ENCODE results near the gene TNFAIP3. TPM values are rescaled to one million over a fixed set of nuclear protein-coding genes. Genes with fewer than 3 reads are reported as not detected.
A peak's percentile ranks its signal among the peaks of the same experiment; 100 is the strongest.

TNFAIP3 gene
- total RNA-seq, 2 donors from 2014 or later: 121 to 244 TPM

DNA sequence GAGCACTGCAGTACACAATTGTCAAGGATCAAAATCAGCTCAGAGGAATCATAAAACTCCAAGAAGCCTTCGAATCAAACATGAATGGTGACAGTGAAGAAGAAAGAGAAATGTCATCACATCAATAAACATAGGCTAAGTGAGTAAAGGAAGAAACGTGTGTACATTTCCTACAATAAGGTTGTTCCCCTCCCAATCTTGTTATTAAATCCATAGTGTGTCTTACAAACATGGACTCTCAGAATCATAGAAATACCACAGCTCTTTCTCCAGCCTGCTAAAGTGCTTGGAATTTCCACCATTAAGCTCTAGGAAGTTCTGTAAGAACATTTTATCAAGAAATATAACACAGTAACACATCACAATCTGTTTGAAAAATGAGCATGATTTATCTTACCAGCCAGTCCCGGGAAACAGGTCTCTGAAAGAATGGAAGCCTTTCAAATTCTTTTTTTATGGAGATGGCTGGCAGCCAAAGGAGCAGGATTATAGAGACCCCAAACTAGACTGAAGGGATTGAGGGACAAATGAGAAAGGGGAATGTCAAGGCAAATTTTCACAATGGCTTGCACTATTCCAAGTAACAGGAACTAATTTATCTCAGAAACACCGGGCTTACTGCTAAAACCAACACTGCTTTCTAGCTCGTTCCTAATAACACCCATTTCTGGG, 4.5 kb upstream of the TNFAIP3 start:
- H3K27me3 Mint-ChIP-seq: no peaks in the 10 kb centered on the region
- peaks cover 2% of the 10 kb centered on the region for H3K9me3 Mint-ChIP-seq
- peak overlapping the region in 1 of 2 donors; percentile 82 for H3K27ac Mint-ChIP-seq
- no peak overlapping the region for H3K4me3 Mint-ChIP-seq
- ATAC-seq (no peak), DNase-seq (ENCODE audit: low spot score) (no peak)
- H3K36me3 Mint-ChIP-seq: peaks cover 2% of the 10 kb centered on the region
- H3K4me1 Mint-ChIP-seq (ENCODE audit: low read depth in 2 of 2): peaks cover 22 to 35% of the 10 kb centered on the region in 2 donors

DNA sequence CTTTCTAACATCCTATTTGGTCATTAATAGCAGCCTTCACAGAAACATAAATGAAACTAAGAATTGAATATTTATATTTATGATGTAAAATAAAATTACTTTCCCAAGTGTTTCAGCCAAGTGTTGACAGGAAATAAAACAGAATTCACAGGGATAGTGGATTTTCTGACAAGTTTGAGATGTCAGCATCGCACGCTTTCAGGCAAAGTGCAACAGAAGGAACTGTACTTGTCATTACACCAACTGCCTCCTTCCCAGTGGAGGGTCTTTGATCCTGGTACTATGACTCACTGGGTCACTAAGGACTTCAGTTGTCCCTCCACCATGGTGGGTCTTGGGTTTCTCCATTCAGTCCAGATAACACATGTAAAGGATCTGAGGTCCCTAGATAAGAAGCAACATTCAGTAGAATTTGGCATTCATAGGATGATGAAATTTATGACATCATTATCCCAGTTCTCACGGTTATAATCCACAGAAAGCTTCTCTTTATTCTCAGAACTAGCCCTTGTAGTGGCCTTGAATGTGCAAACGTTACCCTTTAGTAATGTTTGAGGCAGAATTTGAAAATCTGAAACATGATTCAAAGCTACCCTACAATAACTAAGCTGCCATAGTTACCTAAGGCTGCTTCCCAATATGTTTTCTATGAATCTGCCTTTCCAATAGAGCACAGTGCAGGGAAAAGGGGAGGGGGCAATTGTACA, 3.8 kb upstream of the TNFAIP3 start:
- Mint-ChIP-seq H3K4me1 (ENCODE audit: low read depth in 2 of 2) (peaks cover 25 to 36% of the 10 kb centered on the region in 2 donors), H3K9me3 (peaks cover 2% of the 10 kb centered on the region), H3K4me3 (no peak overlapping the region), H3K36me3 (peaks cover 3% of the 10 kb centered on the region), H3K27ac (no peak overlapping the region), H3K27me3 (no peaks in the 10 kb centered on the region)
- ATAC-seq (no peak), DNase-seq (ENCODE audit: low spot score) (no peak)

DNA sequence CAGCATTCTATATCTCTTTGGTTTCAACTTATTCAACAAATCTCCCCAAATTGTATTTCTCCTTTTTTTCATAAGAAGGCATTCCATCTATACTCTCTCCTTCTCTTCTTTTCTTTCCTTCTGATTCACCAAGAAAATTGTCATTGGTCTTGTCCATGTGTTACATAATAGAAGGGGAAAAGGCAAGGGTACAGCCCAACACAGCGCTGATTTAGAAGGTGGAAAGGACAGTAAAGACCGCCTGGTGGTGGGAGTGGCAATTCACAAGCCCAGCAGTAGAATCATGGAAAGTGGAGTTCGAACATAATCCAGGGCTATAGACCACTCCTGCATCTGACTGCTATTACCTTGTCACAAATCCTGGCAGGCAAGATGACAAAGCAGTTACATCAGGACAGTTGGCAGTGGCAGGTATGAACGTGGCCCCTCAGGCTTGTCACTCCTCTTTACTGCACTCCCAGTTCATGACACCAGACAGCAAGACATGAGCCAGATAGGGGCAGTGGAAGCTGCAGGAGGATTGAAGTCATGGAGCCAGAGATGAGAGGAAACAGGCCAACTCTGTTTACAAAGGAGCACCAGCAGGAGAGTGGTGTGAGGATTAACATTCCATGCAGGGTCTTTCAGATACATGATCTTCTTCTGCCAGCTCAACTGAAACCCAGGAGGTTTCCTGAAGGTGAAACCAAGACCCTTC, 2.1 kb upstream of the TNFAIP3 start:
- Mint-ChIP-seq H3K36me3 (peaks cover 16% of the 10 kb centered on the region), H3K4me3 (no peak overlapping the region), H3K27me3 (no peaks in the 10 kb centered on the region), H3K27ac (peak overlapping the region; percentile 83 to 97), H3K4me1 (ENCODE audit: low read depth in 2 of 2) (peaks cover 40 to 48% of the 10 kb centered on the region in 2 donors), H3K9me3 (peaks cover 2% of the 10 kb centered on the region)
- ATAC-seq: no peak
- no peak for DNase-seq (ENCODE audit: low spot score)

DNA sequence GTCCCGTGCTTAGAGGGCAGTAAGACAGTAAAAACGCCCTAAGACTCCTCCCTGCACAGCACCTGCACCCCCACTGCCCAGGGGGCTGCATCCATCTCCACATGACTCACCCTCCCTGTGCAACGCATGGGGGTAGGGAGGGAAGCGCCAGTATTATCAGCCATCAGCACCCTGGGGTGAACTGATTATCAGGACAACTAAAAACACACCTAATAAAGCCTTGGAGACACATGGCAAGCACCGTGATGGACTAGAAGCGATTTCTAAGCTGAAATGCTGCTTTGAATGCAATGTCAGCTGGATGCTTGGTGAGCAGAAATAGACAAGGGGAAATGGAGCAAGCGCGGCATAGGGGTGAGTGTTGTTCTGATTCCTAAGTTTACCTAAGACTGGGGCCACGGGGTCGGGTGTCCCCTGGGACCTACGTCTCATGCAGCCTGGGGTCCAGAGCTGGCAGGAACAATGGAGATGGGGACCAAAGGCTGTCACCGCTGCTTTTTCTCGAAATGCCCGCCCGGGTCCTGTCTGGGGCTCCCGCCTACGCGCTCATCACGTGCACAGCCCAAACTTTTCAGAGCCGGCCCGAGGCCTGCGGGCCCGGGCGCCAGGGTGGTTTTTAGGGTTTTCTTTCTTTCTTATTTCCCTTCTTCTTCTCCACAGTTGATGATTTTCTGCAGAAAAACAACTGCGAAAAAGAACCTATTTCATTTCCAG, 702 bp upstream of the TNFAIP3 start:
- peaks cover 51 to 54% of the 10 kb centered on the region in 2 donors for H3K4me1 Mint-ChIP-seq (ENCODE audit: low read depth in 2 of 2)
- peaks cover 2% of the 10 kb centered on the region for H3K9me3 Mint-ChIP-seq
- H3K27ac Mint-ChIP-seq: peak overlapping the region; percentile 83 to 97
- H3K27me3 Mint-ChIP-seq: no peaks in the 10 kb centered on the region
- peak; percentile 28 to 58 for ATAC-seq
- H3K4me3 Mint-ChIP-seq: peak overlapping the region; percentile 91
- no peak for DNase-seq (ENCODE audit: low spot score)
- peaks cover 22% of the 10 kb centered on the region for H3K36me3 Mint-ChIP-seq

DNA sequence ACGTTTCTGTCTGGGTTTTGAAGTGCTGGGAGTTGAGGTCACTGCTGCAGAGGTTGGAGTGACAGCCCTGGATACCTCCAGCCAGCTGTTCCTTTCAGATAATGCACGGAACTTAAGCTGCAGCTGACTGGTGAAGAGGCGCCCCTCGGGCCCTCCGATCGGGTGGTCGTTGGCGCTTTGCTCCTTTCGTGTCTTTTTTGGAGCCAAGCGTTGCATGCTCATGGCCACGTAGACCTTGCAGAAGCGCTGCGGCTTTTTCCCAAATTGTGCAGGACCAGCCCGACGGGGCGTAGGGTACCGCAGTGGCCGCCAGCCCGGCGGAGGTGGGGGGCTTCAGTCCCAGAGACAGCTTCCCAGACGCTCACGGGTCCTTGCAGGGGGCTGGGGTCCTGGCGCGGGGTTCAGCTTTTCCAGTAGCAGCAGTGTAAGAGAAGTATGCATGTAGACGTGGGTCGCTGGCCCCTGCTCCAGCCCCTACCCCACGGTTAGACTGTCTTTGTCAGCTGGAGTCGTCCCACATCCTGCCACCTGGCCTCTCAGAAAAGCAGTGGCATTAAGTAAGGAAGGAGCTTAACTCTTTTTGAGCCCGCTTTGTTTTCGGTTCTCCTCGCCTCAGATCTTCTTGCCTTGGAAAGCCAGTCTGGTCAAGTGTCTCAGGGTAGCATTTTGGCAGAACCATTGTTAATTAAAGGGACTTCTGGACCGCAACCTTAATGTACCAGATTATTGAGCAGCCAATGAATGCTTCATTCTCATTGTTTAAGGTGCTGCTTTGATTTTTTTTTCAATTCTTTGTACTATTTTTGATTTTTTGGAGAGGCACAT, 838 bp downstream of the TNFAIP3 start:
- Mint-ChIP-seq H3K27ac (peak overlapping the region; percentile 83 to 97), H3K27me3 (no peaks in the 10 kb centered on the region), H3K9me3 (peaks cover 2% of the 10 kb centered on the region), H3K36me3 (peaks cover 37% of the 10 kb centered on the region), H3K4me3 (peak overlapping the region; percentile 91), H3K4me1 (ENCODE audit: low read depth in 2 of 2) (peaks cover 58 to 65% of the 10 kb centered on the region in 2 donors)
- DNase-seq (ENCODE audit: low spot score): no peak
- ATAC-seq: peak in 1 of 2 donors; percentile 2

DNA sequence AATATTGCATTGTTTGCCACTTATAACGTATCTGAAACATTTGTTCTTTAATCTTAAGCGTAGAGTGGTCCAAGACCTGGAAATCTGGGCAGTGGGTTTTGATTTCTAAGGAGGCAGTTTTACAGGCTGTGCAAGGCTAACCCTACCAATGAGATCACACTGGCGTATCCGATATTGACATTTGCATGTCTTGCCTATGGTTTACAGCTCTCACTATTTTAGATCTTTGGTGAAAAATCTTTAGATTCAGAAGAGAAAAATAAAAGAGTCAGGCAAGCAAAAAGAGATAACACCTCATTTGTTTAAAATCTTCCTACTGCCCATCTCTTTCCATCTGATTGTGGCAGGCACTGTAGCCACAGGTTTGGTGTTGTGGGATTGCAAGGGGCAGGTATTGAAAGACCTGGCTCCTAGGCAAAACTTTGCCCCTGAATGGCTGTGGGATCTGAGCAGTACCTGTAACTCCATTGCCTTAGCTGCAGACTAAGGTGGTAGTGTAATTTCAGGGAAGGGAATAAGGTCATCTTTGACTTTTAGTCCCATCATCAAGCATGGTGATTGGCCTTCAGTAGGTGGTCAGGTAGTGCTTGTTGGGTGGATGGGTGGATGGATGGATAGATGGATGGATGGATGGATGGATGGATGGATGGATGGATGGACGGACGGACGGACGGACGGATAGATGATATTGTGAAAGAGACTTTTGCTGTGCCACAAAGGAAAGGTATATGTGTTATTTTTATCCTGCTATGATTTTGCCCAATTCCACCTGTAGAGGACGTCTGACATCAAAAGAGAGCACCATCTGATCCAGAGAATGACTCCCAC, 1.9 kb downstream of the TNFAIP3 start:
- DNase-seq (ENCODE audit: low spot score) (no peak), ATAC-seq (no peak)
- H3K36me3 Mint-ChIP-seq: peaks cover 47% of the 10 kb centered on the region

DNA sequence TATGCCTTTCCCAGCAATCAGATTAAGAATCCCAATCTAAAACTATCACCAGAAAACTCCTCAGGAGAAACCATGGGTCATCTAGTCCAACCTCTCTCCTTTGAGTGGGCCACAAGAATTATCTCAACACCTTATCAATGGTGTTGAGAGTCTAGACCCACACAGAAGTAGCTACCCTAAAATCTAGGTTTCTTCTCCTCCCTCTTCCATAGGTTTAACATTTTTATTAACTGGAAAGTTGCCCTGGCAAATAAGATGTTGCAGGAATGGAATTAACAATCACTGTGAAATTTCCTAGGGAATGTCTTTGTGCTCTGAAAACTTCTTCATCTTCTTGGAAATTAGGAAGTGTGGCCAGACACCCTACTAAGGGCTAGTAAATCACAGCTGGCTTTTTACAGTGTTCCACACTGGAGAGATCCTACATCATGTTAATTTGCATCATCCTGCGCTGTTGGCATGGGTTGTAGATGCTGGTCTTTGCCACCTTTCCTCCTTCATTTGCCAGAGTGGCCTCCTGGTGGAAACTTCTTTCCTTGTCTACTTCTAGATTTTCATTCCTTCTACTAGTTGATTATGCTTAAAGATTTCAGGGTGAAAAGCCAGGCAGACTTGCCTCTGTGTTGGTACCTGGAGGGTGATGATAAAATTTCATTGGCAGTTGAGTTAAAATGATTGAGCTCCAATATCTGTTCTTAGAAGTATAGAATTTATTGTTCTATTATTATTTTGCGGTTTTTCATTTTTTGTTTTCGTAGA, 2.7 kb downstream of the TNFAIP3 start:
- Mint-ChIP-seq H3K4me3 (peak overlapping the region; percentile 91), H3K27ac (peak overlapping the region; percentile 83 to 97), H3K9me3 (no peaks in the 10 kb centered on the region), H3K27me3 (no peaks in the 10 kb centered on the region), H3K36me3 (peaks cover 50% of the 10 kb centered on the region), H3K4me1 (ENCODE audit: low read depth in 2 of 2) (peaks cover 67 to 78% of the 10 kb centered on the region in 2 donors)
- ATAC-seq (no peak), DNase-seq (ENCODE audit: low spot score) (no peak)

More for the DNA sequence above, 1.9 kb downstream of the TNFAIP3 start:
- peaks cover 2% of the 10 kb centered on the region for H3K9me3 Mint-ChIP-seq
- peak overlapping the region; percentile 83 to 97 for H3K27ac Mint-ChIP-seq
- H3K4me3 Mint-ChIP-seq: peak overlapping the region; percentile 91
- peaks cover 65 to 76% of the 10 kb centered on the region in 2 donors for H3K4me1 Mint-ChIP-seq (ENCODE audit: low read depth in 2 of 2)
- no peaks in the 10 kb centered on the region for H3K27me3 Mint-ChIP-seq

DNA sequence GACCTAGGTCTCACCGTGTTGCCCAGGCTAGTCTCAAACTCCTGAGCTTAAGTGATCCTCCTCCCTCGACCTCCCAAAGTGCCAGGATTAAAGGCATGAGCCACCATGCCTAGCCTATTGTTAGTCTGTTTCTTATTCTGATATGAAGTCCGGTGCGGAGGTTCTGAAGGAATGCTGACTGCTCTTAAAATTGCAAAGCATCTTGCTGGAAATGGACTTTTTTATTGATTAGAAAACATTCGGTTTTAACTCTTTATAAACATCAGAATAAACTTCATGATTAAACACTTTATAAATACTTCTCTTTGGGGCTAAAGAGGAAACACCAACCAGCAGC, 3.2 kb downstream of the TNFAIP3 start:
- Mint-ChIP-seq H3K27ac (peak overlapping the region; percentile 83 to 97), H3K27me3 (no peaks in the 10 kb centered on the region), H3K4me1 (ENCODE audit: low read depth in 2 of 2) (peaks cover 67 to 81% of the 10 kb centered on the region in 2 donors), H3K36me3 (peaks cover 56% of the 10 kb centered on the region), H3K4me3 (peak overlapping the region; percentile 91), H3K9me3 (no peaks in the 10 kb centered on the region)
- ATAC-seq (no peak), DNase-seq (ENCODE audit: low spot score) (no peak)

DNA sequence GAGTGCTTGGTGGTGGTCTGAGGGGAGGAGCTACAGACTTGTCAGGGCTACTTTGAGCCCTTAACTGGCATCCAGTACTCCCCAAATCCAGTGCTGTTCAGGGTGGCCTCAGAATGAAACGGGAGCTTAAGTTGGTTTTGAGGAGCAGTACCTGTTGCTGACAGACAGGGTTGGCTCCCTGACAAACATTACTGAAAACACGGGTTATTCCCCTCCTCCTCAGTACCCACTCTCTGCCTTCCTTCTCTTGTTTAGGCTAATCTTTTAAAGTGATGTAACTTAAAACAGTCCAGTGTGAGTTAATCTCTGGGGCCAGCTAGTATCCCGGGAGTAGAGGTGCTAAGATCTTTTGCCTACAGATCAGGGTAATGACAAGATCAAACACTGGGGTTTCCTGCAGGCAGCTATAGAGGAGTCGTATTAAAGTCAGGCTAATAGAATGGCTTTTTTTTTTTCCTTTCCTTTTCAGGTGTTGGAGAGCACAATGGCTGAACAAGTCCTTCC, 3.7 kb downstream of the TNFAIP3 start:
- H3K27me3 Mint-ChIP-seq: no peaks in the 10 kb centered on the region
- peak; percentile 66 for DNase-seq (ENCODE audit: low spot score)
- no peaks in the 10 kb centered on the region for H3K9me3 Mint-ChIP-seq
- peaks cover 67 to 79% of the 10 kb centered on the region in 2 donors for H3K4me1 Mint-ChIP-seq (ENCODE audit: low read depth in 2 of 2)
- ATAC-seq: no peak
- H3K4me3 Mint-ChIP-seq: peak overlapping the region; percentile 91
- H3K27ac Mint-ChIP-seq: peak overlapping the region; percentile 83 to 97
- peaks cover 61% of the 10 kb centered on the region for H3K36me3 Mint-ChIP-seq

DNA sequence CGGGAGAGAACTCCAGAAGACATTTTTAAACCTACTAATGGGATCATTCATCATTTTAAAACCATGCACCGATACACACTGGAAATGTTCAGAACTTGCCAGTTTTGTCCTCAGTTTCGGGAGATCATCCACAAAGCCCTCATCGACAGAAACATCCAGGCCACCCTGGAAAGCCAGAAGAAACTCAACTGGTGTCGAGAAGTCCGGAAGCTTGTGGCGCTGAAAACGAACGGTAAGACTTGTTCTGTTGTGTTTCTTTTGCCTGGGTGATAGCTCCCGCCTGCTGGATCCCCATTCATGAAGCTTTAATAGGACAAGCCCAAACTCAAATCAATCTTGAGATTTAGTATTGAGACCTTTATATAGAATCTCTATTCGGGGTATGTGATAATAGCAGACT, 4.2 kb downstream of the TNFAIP3 start:
- H3K27ac Mint-ChIP-seq: peak overlapping the region; percentile 83 to 97
- no peaks in the 10 kb centered on the region for H3K9me3 Mint-ChIP-seq
- no peak for ATAC-seq
- no peaks in the 10 kb centered on the region for H3K27me3 Mint-ChIP-seq
- H3K4me1 Mint-ChIP-seq (ENCODE audit: low read depth in 2 of 2): peaks cover 65 to 74% of the 10 kb centered on the region in 2 donors
- peaks cover 61% of the 10 kb centered on the region for H3K36me3 Mint-ChIP-seq
- DNase-seq (ENCODE audit: low spot score): no peak
- H3K4me3 Mint-ChIP-seq: peak overlapping the region; percentile 91

DNA sequence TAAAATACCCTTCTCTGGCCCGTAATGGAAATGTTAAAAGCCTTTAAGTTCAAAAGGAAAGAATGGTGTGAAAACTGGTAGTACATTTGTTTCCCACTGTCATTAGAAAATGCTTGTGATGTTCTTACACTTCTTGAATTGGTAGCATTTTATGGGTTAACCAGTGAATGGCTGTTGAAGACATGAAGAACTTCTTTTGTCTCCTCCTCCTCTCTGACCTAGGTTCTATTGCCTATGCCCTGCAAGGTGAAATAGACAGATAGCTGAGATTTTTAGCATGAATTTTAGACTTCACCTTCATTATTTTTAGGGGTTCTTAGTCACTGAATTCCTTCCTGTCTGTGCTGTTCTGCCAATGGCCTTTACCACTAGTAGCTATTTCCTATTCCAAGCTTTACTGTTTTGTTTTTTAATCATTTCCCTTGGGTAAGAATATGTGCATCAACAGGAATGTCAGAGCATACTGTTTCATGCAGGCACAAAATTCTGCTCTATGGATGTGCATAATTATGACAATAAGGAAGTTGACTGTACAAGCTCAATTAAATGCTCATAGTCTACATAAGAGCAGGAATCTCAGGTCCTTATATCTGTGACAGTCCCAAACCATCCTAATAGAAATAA, 4.9 kb downstream of the TNFAIP3 start:
- Mint-ChIP-seq H3K4me1 (ENCODE audit: low read depth in 2 of 2) (peaks cover 60 to 68% of the 10 kb centered on the region in 2 donors), H3K36me3 (peaks cover 62% of the 10 kb centered on the region)
- DNase-seq (ENCODE audit: low spot score): no peak

More for the DNA sequence above, 4.9 kb downstream of the TNFAIP3 start:
- ATAC-seq: no peak
- Mint-ChIP-seq H3K27ac (peak overlapping the region; percentile 83 to 97), H3K9me3 (no peaks in the 10 kb centered on the region), H3K27me3 (no peaks in the 10 kb centered on the region), H3K4me3 (peak overlapping the region; percentile 91)

Data from natural killer cell treated with Interleukin-12 subunit alpha and Interleukin-12 subunit beta and Interleukin-15 and Interleukin-18, amount 100 ng/mL, for 72 hours (primary cell).